ENCODE results near the gene USP49.
"Not testable (repeated sequence)": the region's sequence is repeated elsewhere in the genome, so short reads cannot be mapped to it uniquely, and the experiment has no call there.

Gene USP49

DNA sequence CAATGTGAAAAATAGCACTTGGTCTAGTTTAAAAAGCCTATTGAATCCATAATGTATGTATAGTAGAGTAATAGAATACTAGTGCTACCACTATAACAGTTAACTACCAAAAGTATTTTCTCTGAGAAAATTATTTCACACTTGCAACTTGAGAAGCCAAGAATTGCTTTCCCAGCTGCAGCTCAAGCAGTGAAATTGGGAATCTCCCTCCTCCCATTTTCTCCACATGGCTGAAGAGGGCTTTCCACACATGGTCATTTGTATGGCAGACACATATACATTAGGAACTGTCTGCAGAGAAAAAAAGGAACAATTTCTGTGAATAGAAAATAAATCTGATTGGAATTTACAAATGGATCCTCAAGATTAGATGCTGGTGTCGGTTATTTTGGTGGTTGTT lies 73.2 kb downstream of the USP49 start:
- no peaks in the 10 kb centered on the region for H3K4me1 ChIP-seq (ENCODE audit: insufficient read depth, low read length)
- no peaks in the 10 kb centered on the region for H3K9me3 ChIP-seq (ENCODE audit: control insufficient read depth, insufficient read depth, low read length)
- H3K36me3 ChIP-seq (ENCODE audit: insufficient read depth, low read length) = no peaks in the 10 kb centered on the region; the same call in 1 of the 2 replicates
- H3K9ac ChIP-seq (ENCODE audit: low read depth, low read length) = no peak overlapping the region

DNA sequence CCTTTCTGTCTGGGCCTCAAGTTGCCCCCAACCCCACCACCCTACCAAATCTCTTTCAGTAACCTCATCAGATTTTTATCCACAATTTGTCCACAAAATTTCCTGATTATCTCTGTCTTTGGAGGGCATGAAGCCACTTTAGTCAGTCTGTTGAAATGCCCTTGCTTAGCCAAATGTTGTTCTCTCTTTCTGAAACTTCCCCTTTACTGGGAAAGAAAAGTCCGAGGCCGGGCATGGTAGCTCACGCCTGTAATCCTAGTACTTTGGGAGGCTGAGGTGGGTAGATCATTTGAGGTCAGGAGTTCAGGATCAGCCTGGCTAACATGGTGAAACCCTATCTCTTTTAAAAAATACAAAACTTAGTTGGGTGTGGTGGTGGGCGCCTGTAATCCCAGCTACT lies 73.9 kb downstream of the USP49 start:
- no peak overlapping the region for H3K9ac ChIP-seq (ENCODE audit: low read depth, low read length)
- H3K9me3 ChIP-seq (ENCODE audit: control insufficient read depth, insufficient read depth, low read length) = no peaks in the 10 kb centered on the region
- H3K36me3 ChIP-seq (ENCODE audit: insufficient read depth, low read length) = no peaks in the 10 kb centered on the region; the same call in 1 of the 2 replicates
- no peaks in the 10 kb centered on the region for H3K4me1 ChIP-seq (ENCODE audit: insufficient read depth, low read length)

DNA sequence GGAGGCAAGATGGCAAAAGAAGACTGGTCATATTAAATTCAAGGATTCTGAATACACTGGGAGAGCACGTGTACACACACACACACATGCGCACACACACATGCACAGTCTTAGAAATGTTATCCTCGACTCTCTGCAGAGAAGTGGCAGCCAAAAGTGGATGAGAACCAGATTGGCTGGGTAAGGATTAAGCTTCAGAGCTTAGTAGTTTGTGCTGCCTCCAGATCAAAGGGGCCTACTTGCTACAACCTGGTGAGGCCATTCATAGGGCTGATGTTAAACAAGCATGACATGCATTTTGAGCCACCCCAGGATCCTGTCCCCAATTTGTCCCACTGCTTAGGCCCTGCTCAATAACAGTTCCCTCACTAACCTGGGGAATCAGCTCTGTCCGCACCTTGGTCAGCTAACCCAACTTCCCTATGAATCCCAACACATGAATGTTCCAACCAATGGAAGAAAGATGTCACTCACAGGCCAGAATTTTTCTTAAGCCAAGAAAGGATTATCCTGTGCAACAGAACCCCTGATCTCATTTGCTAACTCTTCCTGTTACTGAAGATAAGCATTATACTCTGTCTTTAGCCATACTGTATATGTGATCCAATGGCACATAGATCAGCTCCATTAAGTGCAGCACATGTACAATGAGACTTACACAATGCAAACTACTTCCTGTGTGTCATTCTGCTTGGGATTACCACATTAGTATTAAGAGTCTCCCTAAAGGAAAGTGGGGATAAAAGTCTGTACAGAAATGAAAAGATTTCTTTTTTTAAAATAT lies 76.7 kb downstream of the USP49 start:
- H3K9ac ChIP-seq (ENCODE audit: low read depth, low read length) = no peak overlapping the region
- no peaks in the 10 kb centered on the region for H3K36me3 ChIP-seq (ENCODE audit: insufficient read depth, low read length)
- H3K9me3 ChIP-seq (ENCODE audit: control insufficient read depth, insufficient read depth, low read length) = no peaks in the 10 kb centered on the region
- no peaks in the 10 kb centered on the region for H3K4me1 ChIP-seq (ENCODE audit: insufficient read depth, low read length)

- H3K4me1 ChIP-seq (ENCODE audit: insufficient read depth, low read length) = no peaks in the 10 kb centered on the region
- H3K36me3 ChIP-seq (ENCODE audit: insufficient read depth, low read length) = no peaks in the 10 kb centered on the region
- no peak overlapping the region for H3K9ac ChIP-seq (ENCODE audit: low read depth, low read length)
- H3K9me3 ChIP-seq (ENCODE audit: control insufficient read depth, insufficient read depth, low read length) = no peaks in the 10 kb centered on the region
Observed at GRCh38 chr6:41815587-41815986, 79.6 kb downstream of the USP49 start.

- Histone ChIP-seq H3K9me3 (ENCODE audit: control insufficient read depth, insufficient read depth, low read length) (no peaks in the 10 kb centered on the region), H3K9ac (ENCODE audit: low read depth, low read length) (no peak overlapping the region), H3K36me3 (ENCODE audit: insufficient read depth, low read length) (no peaks in the 10 kb centered on the region), H3K4me1 (ENCODE audit: insufficient read depth, low read length) (no peaks in the 10 kb centered on the region)
Observed at GRCh38 chr6:41814629-41815028, 80.5 kb downstream of the USP49 start.

- no peaks in the 10 kb centered on the region for H3K36me3 ChIP-seq (ENCODE audit: insufficient read depth, low read length)
- H3K4me1 ChIP-seq (ENCODE audit: insufficient read depth, low read length) = no peaks in the 10 kb centered on the region
- no peaks in the 10 kb centered on the region for H3K9me3 ChIP-seq (ENCODE audit: control insufficient read depth, insufficient read depth, low read length)
- no peak overlapping the region for H3K9ac ChIP-seq (ENCODE audit: low read depth, low read length)
Observed at GRCh38 chr6:41813956-41814355, 81.2 kb downstream of the USP49 start.

- H3K4me1 ChIP-seq (ENCODE audit: insufficient read depth, low read length) = no peaks in the 10 kb centered on the region
- H3K9ac ChIP-seq (ENCODE audit: low read depth, low read length) = no peak overlapping the region
- H3K9me3 ChIP-seq (ENCODE audit: control insufficient read depth, insufficient read depth, low read length) = no peaks in the 10 kb centered on the region
- no peaks in the 10 kb centered on the region for H3K36me3 ChIP-seq (ENCODE audit: insufficient read depth, low read length)
Observed at GRCh38 chr6:41813469-41813868, 81.7 kb downstream of the USP49 start.

DNA sequence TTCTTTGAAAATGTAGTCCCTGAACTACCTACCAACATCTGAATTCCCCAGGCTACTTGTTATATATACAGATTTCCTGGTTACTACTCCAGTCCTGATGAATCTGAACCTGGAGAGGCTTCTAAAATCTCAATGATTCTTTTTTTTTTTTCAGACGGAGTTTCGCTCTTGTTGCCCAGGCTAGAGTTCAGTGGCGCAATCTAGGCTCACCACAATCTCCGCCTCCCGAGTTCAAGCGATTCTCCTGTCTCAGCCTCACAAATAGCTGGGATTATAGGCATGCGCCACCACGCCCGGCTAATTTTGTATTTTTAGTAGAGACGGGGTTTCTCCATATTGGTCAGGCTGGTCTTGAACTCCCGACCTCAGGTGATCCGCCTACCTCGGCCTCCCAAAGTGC lies 83.2 kb downstream of the USP49 start:
- H3K9ac ChIP-seq (ENCODE audit: low read depth, low read length); H3K4me1 ChIP-seq (ENCODE audit: insufficient read depth, low read length); H3K36me3 ChIP-seq (ENCODE audit: insufficient read depth, low read length); H3K9me3 ChIP-seq (ENCODE audit: control insufficient read depth, insufficient read depth, low read length): not testable (repeated sequence)

- H3K4me1 ChIP-seq (ENCODE audit: insufficient read depth, low read length) = no peaks in the 10 kb centered on the region
- no peak overlapping the region for H3K9ac ChIP-seq (ENCODE audit: low read depth, low read length)
- no peaks in the 10 kb centered on the region for H3K9me3 ChIP-seq (ENCODE audit: control insufficient read depth, insufficient read depth, low read length)
- no peaks in the 10 kb centered on the region for H3K36me3 ChIP-seq (ENCODE audit: insufficient read depth, low read length)
Observed at GRCh38 chr6:41811095-41811494, 84.1 kb downstream of the USP49 start.

- Histone ChIP-seq H3K4me1 (ENCODE audit: insufficient read depth, low read length) (no peaks in the 10 kb centered on the region), H3K36me3 (ENCODE audit: insufficient read depth, low read length) (peaks cover under 1% of the 10 kb centered on the region; the same call in 1 of the 2 replicates), H3K9ac (ENCODE audit: low read depth, low read length) (no peak overlapping the region), H3K9me3 (ENCODE audit: control insufficient read depth, insufficient read depth, low read length) (no peaks in the 10 kb centered on the region)
Observed at GRCh38 chr6:41805830-41806774, 89.1 kb downstream of the USP49 start.

DNA sequence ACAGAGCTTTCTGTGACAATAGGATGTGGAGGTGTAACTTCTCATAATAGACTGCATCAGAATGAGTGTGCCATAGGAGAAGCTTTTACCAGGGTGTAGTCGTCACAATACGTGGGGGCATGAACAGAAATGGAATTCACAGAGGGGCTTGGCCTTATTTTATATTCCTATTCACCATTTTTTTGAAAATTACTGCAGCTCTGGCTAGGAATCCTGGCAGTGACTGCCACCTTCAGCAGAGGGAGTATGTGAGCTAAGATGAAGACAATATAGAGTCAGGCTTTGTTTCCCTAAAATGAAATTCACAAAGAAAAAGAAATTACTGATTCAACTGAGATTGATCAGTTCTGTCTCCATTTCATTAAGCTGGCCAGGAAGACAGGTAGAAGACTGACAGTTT lies 93.8 kb downstream of the USP49 start:
- no peaks in the 10 kb centered on the region for H3K9me3 ChIP-seq (ENCODE audit: control insufficient read depth, insufficient read depth, low read length)
- peaks cover 3% of the 10 kb centered on the region; the same call in 1 of the 2 replicates for H3K36me3 ChIP-seq (ENCODE audit: insufficient read depth, low read length)

GRCh38 chr6:41799559-41799911 lies 95.6 kb downstream of the USP49 start:
- Histone ChIP-seq H3K36me3 (ENCODE audit: insufficient read depth, low read length) (peaks cover 3% of the 10 kb centered on the region; the same call in 1 of the 2 replicates), H3K4me1 (ENCODE audit: insufficient read depth, low read length) (no peaks in the 10 kb centered on the region), H3K9me3 (ENCODE audit: control insufficient read depth, insufficient read depth, low read length) (no peaks in the 10 kb centered on the region), H3K9ac (ENCODE audit: low read depth, low read length) (no peak overlapping the region)

More for the DNA sequence above, 93.8 kb downstream of the USP49 start:
- Histone ChIP-seq H3K9ac (ENCODE audit: low read depth, low read length) (no peak overlapping the region), H3K4me1 (ENCODE audit: insufficient read depth, low read length) (no peaks in the 10 kb centered on the region)

GRCh38 chr6:41798901-41799558 lies 96.1 kb downstream of the USP49 start:
- no peaks in the 10 kb centered on the region for H3K9me3 ChIP-seq (ENCODE audit: control insufficient read depth, insufficient read depth, low read length)
- no peaks in the 10 kb centered on the region for H3K4me1 ChIP-seq (ENCODE audit: insufficient read depth, low read length)
- no peak overlapping the region for H3K9ac ChIP-seq (ENCODE audit: low read depth, low read length)
- peaks cover 3% of the 10 kb centered on the region; the same call in 1 of the 2 replicates for H3K36me3 ChIP-seq (ENCODE audit: insufficient read depth, low read length)

DNA sequence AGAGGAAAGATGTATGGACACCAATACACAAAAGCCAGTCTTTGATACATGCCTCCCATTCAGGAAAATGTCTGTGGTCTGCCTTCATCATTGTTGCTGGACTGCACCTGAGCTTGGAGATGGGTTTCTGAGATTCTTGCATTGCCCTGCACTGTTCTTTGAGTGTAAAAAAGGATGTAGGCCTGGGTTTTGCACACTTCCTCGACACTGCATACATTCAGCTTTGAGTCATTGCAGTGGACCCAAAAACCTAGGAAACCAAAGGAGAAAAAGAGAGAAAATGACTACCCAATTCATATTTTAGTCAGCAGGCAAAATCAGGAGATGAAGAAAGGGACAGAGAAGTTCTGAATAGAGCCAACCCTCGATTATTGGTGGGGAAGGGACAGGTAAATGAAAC lies 98.7 kb downstream of the USP49 start:
- Histone ChIP-seq H3K9me3 (ENCODE audit: control insufficient read depth, insufficient read depth, low read length) (no peaks in the 10 kb centered on the region), H3K36me3 (ENCODE audit: insufficient read depth, low read length) (peaks cover 5% of the 10 kb centered on the region), H3K9ac (ENCODE audit: low read depth, low read length) (no peak overlapping the region), H3K4me1 (ENCODE audit: insufficient read depth, low read length) (no peaks in the 10 kb centered on the region)
